G401.6 (cell line): ENCODE data around the gene NOTO.
A peak's percentile ranks its signal among the peaks of the same experiment; 100 is the strongest.
"Not testable (repeated sequence)": the region's sequence is repeated elsewhere in the genome, so short reads cannot be mapped to it uniquely, and the experiment has no call there.

Source experiments
- FAIRE-seq: peaks from 2 replicates; lab custom pipeline; 2012; peaks lifted over from hg19 to GRCh38; lab: Jason Lieb, UNC

The NOTO gene

GRCh38 chr2:73202156-73203054 lies at the start of gene NOTO:
NOTO (plus strand) TSS chr2:73202574; CDS start chr2:73202667, 93 bp downstream.
- no peak for FAIRE-seq

GRCh38 chr2:73156539-73157124 lies 45.7 kb upstream of the NOTO start:
- no peak for FAIRE-seq

- no peak for FAIRE-seq
Observed at GRCh38 chr2:73162856-73163391, 39.5 kb upstream of the NOTO start.

- FAIRE-seq = peak; percentile 54
Observed at GRCh38 chr2:73163483-73164367, 38.6 kb upstream of the NOTO start.

- FAIRE-seq = not testable (repeated sequence)
Observed at GRCh38 chr2:73165978-73166377, 36.4 kb upstream of the NOTO start.

- FAIRE-seq = not testable (repeated sequence)
Observed at GRCh38 chr2:73166813-73167212, 35.6 kb upstream of the NOTO start.

GRCh38 chr2:73168348-73168747 lies 34.0 kb upstream of the NOTO start:
- FAIRE-seq = not testable (repeated sequence)

- FAIRE-seq = not testable (repeated sequence)
Observed at GRCh38 chr2:73170341-73170740, 32.0 kb upstream of the NOTO start.

GRCh38 chr2:73172963-73173362 lies 29.4 kb upstream of the NOTO start:
- FAIRE-seq = no peak

GRCh38 chr2:73173781-73174180 lies 28.6 kb upstream of the NOTO start:
- FAIRE-seq = no peak

- FAIRE-seq = no peak
Observed at GRCh38 chr2:73174244-73174643, 28.1 kb upstream of the NOTO start.

- no peak for FAIRE-seq
Observed at GRCh38 chr2:73174941-73175662, 27.3 kb upstream of the NOTO start.

GRCh38 chr2:73175663-73176204 lies 26.6 kb upstream of the NOTO start:
- no peak for FAIRE-seq

- FAIRE-seq = no peak
Observed at GRCh38 chr2:73176205-73176880, 26.0 kb upstream of the NOTO start.

- peak; percentile 40 for FAIRE-seq
Observed at GRCh38 chr2:73176881-73177644, 25.3 kb upstream of the NOTO start.

GRCh38 chr2:73177645-73178255 lies 24.6 kb upstream of the NOTO start:
- FAIRE-seq = no peak

- FAIRE-seq = no peak
Observed at GRCh38 chr2:73185965-73186364, 16.4 kb upstream of the NOTO start.

- no peak for FAIRE-seq
Observed at GRCh38 chr2:73187549-73187948, 14.8 kb upstream of the NOTO start.

GRCh38 chr2:73197579-73197978 lies 4.8 kb upstream of the NOTO start:
- no peak for FAIRE-seq

GRCh38 chr2:73200281-73200680 lies 2.1 kb upstream of the NOTO start:
- FAIRE-seq = not testable (repeated sequence)
